GM21825 (cell line): ENCODE results near the gene HLA-DPB1.

Experiments
- ATAC-seq: cut with Tn5 transposase; IDR thresholded peaks from one replicate; pipeline ENCODE4 v1.9.1; 2021; ENCODE audit warnings: mild to moderate bottlenecking, moderate library complexity; ENCODE audit not compliant: unreplicated experiment

HLA-DPB1 gene

DNA sequence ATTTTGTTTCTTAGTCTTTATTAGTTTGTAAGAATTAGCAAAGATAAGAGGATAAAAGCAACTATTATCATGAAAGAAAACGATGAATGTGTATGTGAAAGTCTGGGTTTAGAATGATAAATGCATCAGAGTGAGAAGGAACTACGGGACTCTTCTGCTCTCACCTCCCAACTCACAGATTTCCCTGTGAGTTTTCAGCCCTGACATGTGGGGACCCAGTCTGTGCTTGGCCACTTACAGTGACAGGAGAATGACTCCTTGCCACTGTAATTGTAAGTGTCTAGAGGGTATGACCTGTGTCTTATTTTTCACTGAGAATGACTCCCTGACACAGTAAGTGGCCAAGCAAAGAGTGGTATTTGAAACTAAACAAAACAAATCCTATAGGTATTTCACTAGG is 4.9 kb upstream of the HLA-DPB1 start:
- ATAC-seq: no peak

DNA sequence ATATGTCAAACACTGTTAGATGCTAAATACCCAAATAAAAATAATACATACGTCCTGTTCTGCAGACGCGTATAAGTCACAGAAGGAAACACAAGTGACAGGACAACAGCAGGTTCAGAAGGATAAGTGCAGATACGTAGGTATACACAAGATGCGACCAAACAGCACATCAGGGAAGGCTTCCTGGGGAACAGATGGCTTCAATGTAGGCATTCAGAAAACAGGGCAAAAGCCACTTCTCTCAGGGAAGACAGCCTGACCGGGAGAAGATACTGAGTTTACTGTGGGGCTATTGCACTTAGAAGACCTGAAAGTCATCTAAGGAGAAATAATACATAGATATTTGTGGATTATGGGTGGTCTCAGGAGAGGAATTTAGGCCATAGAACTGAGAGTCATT is 4.2 kb upstream of the HLA-DPB1 start:
- ATAC-seq: no peak

DNA sequence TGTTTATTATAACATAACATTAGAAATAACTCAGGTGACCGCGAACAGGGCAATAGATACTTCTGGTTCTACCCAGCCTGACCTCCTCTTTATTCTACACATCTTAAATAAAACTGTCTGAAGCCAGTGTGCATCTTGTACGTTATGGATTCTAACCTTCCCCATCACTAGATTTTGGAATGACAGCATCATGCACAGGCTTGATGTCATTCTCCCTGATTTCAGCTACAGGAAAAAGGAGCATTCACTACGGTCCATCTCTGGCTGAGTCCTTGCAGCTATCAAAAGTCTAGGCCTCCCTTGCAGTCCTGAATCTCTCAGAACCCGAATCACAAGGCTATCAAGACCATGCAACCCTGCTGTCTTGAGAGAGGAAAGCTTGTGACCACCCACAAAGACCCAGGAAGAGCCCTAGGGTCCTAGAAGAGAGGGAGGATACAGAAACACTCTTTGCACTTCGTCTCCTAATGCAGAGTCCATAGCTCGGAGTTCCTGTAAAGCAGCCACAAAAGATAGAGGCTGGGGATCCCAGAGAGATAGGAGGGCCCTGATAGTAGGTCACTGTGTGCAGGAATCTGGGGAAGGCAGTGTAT is 3.2 kb upstream of the HLA-DPB1 start:
- ATAC-seq: no peak

DNA sequence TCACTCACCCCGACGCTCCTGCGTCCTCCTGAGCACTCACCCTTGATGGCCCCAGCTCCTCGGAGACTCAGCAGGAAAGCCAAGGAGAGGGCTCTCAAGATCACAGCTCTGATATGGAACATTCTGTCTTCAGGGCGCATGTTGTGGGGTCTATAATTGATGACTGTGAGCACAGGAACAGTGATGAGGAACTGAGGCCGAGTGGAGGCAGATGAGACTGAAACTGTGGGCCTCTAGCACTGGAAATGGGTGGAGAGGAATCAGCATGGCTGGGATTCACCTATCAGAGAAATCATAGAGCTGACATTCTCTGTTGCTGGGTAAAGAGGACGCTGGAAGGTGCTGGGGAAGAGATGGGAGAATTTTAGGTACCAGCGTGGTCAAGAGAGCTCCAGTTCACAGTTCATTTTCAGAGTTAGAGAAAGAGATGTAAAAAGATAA is 2.3 kb upstream of the HLA-DPB1 start, which contains the start of gene HLA-DPA1:
HLA-DPA1 (minus strand) TSS at position 219 of the 441 bp plus-strand sequence.
- ATAC-seq: peak; percentile 68

DNA sequence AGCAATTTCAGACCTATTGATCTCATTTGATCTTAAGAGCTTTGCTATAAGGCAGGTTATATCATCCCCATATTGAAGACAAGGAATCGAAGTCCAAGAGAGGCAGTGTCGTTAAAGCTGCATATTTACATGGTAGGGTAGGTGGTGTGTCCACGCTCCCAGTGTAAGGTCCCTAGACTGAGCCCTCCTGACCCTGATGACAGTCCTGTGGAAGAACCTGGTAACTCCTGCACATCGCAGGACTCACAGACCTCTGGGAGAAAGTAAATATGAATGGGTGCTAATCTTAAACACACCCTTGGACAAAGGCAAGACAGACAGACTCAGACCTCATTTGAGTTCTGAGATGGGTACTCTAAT is 602 bp upstream of the HLA-DPB1 start:
- peak; percentile 16 for ATAC-seq

DNA sequence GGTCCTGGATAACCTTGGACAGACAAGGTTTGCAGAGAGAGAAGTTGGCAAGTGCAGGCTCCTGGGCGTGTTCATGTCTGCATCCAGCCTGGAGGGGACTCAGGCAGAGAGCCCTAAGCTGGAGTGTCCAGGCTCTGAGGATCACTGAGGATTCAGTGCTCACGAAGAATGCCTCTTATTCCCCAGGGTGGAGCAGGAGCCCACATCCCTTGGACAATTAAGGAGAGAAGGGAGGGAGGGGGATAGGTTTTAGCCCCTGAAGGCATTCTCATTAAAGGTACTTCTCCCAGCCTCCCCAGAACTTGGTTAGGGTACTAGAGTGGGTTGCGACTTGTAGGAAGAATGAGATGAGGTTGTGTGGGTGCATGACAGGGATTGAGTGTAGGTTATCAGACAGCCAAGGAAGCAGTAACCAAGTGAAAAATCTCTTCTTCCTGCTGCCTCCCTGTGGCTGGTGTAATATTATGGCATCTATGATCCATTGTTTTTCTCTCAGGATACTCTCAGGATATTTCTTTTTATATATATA is 680 bp downstream of the HLA-DPB1 start:
- no peak for ATAC-seq

DNA sequence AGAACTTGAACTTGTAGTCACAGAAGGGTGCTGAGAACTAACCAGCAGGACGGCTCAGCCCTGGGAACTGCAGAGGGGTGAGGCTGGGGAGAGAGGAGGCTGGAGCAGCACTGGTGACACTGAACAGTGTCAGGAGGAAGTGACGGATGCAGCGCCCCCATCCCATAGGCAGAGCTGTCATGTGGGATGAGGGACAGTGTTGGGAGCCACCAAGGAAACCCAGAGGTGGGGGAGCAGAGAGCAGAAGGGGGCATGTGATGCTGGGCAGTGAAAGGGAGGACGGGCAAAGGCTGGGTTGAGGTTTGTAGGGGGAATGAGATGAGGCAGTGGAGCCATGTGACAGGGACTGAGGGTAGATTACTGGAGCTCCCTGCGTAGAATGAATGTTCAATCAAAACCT is 2.1 kb downstream of the HLA-DPB1 start:
- no peak for ATAC-seq

DNA sequence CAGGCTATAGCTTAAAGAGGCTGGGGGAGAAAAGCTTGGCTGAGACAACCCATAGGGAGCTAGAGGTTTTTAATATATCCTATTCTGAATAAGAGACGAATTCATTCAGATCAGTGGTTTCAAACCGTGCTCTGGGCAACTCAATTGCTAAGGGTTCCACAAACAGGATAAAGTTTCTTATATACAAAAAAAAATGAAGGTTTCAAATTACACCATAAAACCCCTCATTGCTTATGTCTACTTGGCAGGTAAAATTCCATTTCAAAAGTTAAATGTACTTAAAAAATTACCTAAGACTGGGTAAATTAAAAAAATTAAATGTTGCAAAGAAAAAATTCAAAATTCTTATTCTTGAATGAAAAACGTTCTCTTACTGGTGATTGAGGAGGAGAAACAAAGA is 2.7 kb downstream of the HLA-DPB1 start:
- no peak for ATAC-seq

DNA sequence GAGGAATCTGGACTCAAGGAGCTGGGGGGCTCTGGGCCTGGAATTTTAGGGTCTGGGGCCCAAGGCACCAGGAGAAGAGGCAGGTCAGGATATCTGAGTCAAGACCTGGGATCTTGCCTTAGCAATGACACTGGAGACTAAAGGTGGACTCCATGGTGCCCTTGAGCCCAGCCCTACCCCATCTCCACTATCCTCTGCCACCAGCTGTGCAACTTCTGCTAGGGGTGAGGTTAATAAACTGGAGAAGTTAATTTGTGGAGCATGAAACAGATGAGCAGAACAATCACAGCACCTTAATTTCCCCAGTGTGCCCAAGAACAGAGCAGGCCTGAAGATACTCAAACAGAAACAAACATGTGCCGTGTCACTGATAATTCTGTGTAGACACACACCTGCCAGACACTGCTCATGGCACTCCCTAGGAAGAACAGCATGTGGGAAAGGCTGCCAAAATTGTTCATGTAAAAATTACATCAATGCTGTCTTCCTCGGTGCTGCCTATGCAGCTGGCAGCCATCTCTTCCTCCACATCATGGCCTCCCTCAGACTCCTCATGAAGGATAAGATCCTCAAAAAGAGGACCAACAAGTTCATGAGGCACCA is 3.2 kb downstream of the HLA-DPB1 start:
- ATAC-seq: no peak

DNA sequence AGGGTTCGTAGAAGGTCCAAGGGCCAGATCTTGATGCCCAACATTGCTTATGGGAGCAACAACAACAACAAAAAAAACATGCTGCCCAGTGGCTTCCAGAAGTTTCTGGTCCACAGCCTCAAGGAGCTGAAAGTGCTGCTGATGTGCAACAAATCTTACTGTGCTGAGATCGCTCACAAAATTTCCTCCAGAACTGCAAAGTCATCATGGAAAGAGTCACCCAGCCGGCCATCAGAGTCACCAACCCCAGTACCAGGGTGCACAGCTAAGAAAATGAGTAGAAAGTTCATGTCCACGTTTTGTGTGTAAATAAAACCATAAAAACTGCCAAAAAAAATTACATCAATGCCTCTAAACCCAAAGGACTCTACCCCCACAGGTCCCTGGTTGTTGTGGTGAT is 3.8 kb downstream of the HLA-DPB1 start:
- no peak for ATAC-seq

DNA sequence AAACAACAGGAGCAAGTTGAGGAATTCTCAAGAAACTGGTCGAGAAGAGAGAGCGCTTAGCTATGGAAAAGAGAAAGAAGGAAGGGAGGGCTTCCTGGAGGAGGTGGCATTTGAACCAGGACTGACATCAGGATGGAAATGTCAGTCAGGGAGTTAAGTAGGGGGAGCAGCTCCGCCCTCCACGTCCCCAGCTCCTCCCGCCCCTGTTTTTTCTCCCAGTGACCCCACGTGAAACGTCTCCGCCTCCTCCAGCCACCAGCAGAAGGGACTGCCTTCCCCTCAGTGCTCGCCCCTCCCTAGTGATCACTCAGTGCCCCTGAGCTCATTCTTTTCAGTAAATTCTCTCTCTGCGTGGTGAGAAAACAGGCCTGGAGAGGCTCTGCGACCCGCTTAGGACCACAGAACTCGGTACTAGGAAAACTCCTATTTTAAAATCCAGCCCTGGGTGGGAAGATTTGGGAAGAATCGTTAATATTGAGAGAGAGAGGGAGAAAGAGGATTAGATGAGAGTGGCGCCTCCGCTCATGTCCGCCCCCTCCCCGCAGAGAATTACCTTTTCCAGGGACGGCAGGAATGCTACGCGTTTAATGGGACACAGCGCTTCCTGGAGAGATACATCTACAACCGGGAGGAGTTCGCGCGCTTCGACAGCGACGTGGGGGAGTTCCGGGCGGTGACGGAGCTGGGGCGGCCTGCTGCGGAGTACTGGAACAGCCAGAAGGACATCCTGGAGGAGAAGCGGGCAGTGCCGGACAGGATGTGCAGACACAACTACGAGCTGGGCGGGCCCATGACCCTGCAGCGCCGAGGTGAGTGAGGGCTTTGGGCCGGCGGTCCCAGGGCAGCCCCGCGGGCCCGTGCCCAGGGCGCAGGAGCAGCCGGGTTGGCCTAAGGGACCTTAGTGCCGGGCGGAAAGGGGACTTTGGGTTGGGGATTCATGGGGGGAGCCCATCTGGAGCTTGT is 4.6 kb downstream of the HLA-DPB1 start:
- no peak for ATAC-seq

DNA sequence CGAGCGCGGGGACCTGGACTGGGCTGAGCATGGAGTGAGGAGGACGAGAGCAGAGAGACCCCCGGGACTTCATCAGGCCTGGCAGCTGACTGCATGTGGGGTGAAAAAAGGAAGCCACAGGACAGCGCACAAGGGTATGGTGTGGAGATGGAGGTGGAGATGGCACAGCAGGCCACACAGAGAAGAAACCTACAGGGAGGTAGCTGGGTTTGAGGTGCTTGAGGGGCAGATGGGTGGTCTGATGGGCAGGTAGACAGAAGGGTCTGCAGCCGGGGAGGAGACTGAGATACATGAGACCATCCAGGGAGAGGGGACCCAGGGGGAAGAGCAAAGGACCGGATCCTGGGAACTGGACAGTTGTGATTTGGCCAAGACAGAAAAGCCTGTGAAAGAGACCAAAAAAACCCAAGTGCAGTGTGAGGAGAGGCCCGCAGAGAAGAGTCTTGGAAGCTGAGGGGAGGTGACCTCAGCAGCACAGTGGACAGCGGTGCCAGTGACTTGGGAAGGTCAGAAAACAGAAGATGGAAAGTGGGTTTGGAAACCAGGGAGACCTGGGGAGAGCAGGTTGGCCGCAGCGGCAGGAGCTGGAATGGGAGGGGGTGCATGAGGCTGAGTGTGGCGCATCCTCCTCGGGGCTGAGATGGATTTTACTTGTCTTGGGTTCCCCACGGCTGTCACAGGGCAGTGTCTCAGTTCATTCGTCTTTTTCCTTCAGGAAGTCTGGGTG is 5.5 kb downstream of the HLA-DPB1 start:
- ATAC-seq: no peak

DNA sequence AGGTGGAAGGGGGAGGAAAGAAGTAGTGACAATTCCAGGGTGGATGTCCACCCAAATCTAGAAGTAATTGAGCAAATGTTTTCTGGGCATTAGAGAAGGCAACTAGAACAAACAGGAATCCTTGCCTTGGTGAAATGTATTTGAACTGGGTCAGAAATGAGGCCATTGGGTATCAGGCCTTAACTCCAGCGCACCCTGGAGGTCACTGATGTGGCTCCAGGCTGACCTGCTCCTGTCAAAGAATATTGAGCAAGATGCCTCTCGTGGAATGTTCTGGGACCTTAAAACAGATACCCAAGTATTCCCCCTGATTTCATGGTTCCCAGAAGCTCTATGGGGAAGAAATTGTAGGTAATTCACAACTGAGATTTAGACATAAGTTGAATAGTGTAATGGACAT is 6.9 kb downstream of the HLA-DPB1 start:
- no peak for ATAC-seq

DNA sequence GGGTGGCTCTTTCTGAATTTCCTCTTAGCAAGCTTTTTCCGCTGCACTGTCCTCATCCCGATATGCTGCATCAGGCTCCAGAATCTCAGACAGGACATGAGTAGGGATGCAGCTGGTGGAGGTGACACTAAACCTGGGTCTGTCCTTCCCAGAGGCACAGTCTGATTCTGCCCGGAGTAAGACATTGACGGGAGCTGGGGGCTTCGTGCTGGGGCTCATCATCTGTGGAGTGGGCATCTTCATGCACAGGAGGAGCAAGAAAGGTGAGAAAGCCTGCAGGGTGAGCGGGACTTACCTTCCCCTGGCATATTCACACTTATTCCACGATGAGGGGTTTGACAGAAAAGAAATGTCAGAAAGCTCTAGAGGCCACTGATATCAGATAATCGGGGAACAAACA is 9.8 kb downstream of the HLA-DPB1 start:
- no peak for ATAC-seq

DNA sequence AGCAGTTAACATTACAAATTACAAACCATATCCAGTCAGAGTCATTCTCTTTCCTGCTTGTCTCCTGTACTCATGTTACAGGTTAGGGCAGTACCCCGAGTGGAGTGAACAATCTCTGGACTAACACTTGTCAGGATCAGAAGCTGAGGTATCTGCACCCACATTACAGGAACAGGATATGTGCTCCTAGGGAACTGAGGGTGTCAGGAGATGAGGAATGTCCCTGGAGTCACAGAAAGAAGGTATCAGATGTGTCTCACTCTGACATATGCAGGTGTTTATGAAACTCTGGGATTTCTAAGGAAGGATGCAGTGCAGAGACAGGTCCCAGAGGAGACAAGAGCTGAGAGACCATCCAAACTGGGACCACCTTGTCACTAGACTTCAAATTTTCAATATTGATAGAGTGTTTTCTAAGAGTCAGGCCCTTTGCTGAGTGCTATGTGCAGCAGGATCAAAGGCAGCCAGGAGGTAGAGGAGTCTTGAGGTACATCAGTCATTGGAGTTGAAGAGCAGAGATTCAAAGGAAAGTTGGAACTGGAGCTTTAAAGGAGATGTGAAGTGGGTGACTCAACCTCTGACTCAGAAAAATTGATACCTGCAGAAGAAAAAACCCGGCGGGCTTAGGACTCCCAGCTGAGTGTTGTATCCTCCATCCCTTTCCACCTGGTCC is 12.6 kb downstream of the HLA-DPB1 start:
- ATAC-seq: no peak

DNA sequence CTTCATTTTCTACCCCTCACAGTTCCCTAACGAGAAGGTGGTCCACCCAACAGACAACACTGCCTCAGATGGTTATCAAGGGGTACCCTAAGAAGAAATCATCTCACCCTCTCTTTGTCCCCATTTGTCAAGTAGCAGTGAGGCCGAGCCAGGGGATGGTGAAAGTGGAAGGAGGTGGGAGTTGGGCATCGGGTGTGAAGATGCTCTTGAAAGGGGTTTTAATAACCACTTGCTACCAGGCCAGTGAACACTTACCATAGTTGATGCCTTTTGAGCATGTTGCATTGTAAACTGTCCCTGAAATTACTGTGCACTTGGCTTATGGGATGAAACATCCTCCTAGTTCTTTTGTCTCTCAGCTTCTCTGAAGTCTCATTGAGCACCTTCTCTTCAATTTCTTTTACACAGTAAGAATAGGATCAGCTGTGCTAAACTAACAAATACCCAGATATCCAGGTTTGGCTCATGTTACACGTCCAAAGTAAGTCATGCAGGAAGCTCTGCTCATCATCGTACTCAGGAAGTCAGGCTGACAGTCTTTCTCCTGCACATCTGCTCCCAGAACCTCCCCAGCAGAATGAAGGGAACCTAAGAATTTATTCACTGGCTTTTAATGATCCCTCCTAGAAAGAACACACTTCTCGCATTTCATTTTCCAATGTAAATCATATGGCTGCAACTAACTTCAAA is 13.3 kb downstream of the HLA-DPB1 start:
- ATAC-seq: no peak

DNA sequence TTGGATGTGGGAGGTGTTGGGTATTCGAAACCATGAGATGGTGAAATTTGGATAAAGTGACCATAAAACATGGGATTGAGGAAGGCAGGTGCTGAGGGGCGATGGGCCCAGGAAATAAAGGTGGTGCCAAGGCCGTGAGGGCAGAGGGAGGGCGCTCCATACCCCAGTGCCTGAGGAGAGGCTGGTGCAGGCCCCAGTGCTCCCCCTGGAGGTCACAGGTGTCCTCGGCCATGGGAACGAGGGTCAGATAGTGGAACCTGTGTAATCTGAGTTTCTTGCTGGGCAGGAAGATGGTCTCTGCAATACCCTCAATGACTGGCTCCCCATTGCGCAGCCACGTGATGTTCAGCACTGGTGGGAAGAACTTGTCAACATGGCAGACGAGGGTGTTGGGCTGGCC is 16.2 kb downstream of the HLA-DPB1 start:
- ATAC-seq: no peak

DNA sequence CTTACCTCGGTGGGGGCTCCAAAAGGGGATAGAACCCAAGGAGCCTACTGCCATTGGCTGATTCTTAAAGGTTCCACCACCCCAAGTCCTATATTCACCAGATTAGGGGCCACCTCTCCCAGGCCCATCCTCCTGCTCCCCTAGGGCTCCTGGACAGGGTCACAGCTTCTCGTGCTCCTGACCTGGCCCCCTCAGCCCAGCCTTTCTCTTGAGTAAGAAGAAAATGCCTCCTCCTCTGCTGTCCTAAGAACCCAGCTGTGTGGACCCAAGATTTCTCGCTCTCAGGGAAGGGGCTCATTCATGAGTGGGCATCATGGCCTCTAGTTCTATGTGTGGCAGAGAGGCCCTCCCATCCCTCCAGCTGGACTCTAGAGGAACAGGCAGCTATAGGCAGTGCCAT is 16.6 kb downstream of the HLA-DPB1 start:
- ATAC-seq: no peak

DNA sequence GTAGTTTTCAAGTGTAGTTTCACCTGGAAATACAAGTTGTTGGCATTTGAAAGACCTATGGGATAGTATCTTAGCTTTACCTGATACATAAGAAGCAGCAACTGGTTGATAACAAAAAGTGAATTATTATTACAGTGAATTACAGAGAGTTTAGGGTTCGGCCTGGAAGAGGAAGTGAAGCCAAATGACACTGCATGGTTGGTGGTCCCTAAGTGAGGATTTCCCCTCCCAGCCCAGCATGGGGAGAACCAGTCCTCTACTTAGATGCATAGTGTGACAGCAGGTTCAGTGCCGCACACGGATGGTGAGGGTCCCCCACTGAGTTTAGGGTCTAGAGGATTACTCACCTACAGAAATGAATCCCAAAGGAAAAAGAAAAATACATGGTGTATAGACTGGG is 18.1 kb downstream of the HLA-DPB1 start:
- ATAC-seq: no peak

DNA sequence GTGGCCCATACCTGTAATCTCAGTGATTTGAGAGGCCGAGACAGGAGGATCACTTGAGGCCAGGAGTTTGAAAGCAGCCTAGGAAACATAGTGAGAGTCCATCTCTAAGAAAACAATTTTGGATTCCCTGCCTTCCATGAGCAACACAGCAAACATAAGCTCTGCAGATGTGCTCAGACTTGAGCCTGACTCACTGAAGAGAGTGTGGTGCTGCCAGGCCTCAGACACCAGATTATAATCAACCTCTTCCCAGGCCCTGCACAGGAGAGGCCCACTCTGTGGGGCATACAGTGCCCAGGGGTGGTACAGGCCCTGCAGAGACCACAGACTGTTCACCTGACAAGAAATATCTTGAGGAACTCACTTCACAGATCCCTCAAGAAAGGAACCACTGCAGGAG is 19.9 kb downstream of the HLA-DPB1 start:
- no peak for ATAC-seq
